ENCODE measurements around the gene RIC1. TPM values are rescaled to one million over a fixed set of nuclear protein-coding genes. Genes with fewer than 3 reads are reported as not detected.

Gene RIC1
- total and polyA plus RNA-seq, 2 donors (not counting 1 experiment from before 2014, with no cell fraction given) = 38.9 to 43.1 TPM

DNA sequence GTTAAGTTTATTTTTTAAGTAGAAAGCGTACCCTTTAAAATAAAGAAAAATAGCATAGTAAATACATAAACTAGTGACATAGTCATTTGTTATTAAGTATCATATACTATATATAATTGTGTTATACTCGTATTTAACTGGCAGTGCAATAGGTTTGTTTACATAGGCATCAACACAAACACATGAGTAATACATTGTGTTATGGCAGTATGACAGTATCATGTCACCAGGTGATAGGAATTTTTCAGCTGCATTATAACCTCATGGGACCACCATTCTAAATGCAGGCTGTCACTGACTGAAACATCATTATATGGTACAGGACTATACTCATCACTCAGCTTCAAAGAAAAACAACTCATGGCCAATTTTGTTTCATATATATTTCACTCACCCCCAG, 8.4 kb upstream of the RIC1 start:
- TF ChIP-seq CTCF (conservative IDR thresholded peaks at IDR 0.05 in 1 of 2, IDR thresholded peaks at IDR 0.05 in 1 of 2; ENCODE audit: low read depth in 1 of 2, low read length in 2 of 2) (no peak), EZH2 (IDR thresholded peaks at IDR 0.05; ENCODE audit: low read length, missing control alignments) (no peak)
- no peak overlapping the region for H2AFZ ChIP-seq (ENCODE audit: low read length)
- no peaks in the 10 kb centered on the region for H3K27me3 ChIP-seq (ENCODE audit: control insufficient read depth, insufficient read depth, low read length)
- no peak overlapping the region for H3K9ac ChIP-seq (ENCODE audit: insufficient read depth, low read length)
- no peaks in the 10 kb centered on the region for H3K9me3 ChIP-seq (ENCODE audit: control insufficient read depth, insufficient read depth, low read depth, low read length)
- peaks cover 2% of the 10 kb centered on the region for H3K79me2 ChIP-seq (ENCODE audit: control insufficient read depth, insufficient read depth, low read length)
- no peak overlapping the region for H3K4me3 ChIP-seq (replicated peaks in 1 of 4; ENCODE audit: control extremely low read depth in 1 of 4, insufficient read depth in 1 of 4, low read depth in 3 of 4, low read length in 4 of 4)
- H4K20me1 ChIP-seq (ENCODE audit: control insufficient read depth, extremely low read depth, insufficient read depth, low read length) = no peaks in the 10 kb centered on the region
- no peak overlapping the region for H3K4me2 ChIP-seq (ENCODE audit: extremely low read depth, insufficient read depth, low read length)
- H3K36me3 ChIP-seq (ENCODE audit: control insufficient read depth, insufficient read depth, low read length) = no peaks in the 10 kb centered on the region
- no peak overlapping the region for H3K27ac ChIP-seq (ENCODE audit: insufficient read depth, low read length)
- peaks cover 5% of the 10 kb centered on the region for H3K4me1 ChIP-seq (ENCODE audit: control insufficient read depth, extremely low read depth, insufficient read depth, low read length)
- no peak for DNase-seq (ENCODE audit: low read depth in 2 of 2)

DNA sequence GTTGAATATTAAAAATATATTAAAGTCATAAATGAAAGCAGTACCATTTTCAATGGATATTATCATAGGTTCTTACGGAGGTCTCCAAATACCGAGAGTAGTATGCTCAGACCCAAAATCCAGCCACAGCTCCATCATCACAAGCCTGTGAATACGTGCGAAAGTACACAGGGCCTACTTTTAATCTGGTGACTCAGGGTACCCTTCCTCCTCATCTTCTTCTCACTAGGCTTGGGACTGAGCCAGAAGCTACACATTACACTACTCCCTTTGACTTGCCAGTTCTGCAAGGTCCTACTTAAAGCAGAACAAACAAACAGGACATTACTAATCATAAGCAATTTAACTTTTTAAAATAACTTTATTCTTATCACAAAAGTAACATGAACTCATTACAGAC, 7.6 kb upstream of the RIC1 start:
- Histone ChIP-seq H3K27me3 (ENCODE audit: control insufficient read depth, insufficient read depth, low read length) (no peaks in the 10 kb centered on the region), H3K36me3 (ENCODE audit: control insufficient read depth, insufficient read depth, low read length) (no peaks in the 10 kb centered on the region), H3K27ac (ENCODE audit: insufficient read depth, low read length) (no peak overlapping the region), H3K79me2 (ENCODE audit: control insufficient read depth, insufficient read depth, low read length) (peaks cover 5% of the 10 kb centered on the region), H2AFZ (ENCODE audit: low read length) (no peak overlapping the region), H3K4me3 (replicated peaks in 1 of 4; ENCODE audit: control extremely low read depth in 1 of 4, insufficient read depth in 1 of 4, low read depth in 3 of 4, low read length in 4 of 4) (no peak overlapping the region), H3K9ac (ENCODE audit: insufficient read depth, low read length) (no peak overlapping the region), H3K9me3 (ENCODE audit: control insufficient read depth, insufficient read depth, low read depth, low read length) (no peaks in the 10 kb centered on the region), H3K4me1 (ENCODE audit: control insufficient read depth, extremely low read depth, insufficient read depth, low read length) (peaks cover 5% of the 10 kb centered on the region), H3K4me2 (ENCODE audit: extremely low read depth, insufficient read depth, low read length) (no peak overlapping the region), H4K20me1 (ENCODE audit: control insufficient read depth, extremely low read depth, insufficient read depth, low read length) (no peaks in the 10 kb centered on the region)
- DNase-seq (ENCODE audit: low read depth in 2 of 2) = peak; percentile 51 to 86
- TF ChIP-seq CTCF (conservative IDR thresholded peaks at IDR 0.05 in 1 of 2, IDR thresholded peaks at IDR 0.05 in 1 of 2; ENCODE audit: low read depth in 1 of 2, low read length in 2 of 2) = no peak
- no peak for TF ChIP-seq EZH2 (IDR thresholded peaks at IDR 0.05; ENCODE audit: low read length, missing control alignments)

GRCh38 chr9:5622016-5622415, 6.9 kb upstream of the RIC1 start:
- Histone ChIP-seq H3K4me2 (ENCODE audit: extremely low read depth, insufficient read depth, low read length) (peak overlapping the region; percentile 35), H3K9ac (ENCODE audit: insufficient read depth, low read length) (no peak overlapping the region), H3K4me1 (ENCODE audit: control insufficient read depth, extremely low read depth, insufficient read depth, low read length) (peaks cover 8% of the 10 kb centered on the region), H3K9me3 (ENCODE audit: control insufficient read depth, insufficient read depth, low read depth, low read length) (no peaks in the 10 kb centered on the region), H3K79me2 (ENCODE audit: control insufficient read depth, insufficient read depth, low read length) (peaks cover 5% of the 10 kb centered on the region), H3K27ac (ENCODE audit: insufficient read depth, low read length) (no peak overlapping the region), H3K27me3 (ENCODE audit: control insufficient read depth, insufficient read depth, low read length) (no peaks in the 10 kb centered on the region), H4K20me1 (ENCODE audit: control insufficient read depth, extremely low read depth, insufficient read depth, low read length) (no peaks in the 10 kb centered on the region), H3K36me3 (ENCODE audit: control insufficient read depth, insufficient read depth, low read length) (no peaks in the 10 kb centered on the region), H2AFZ (ENCODE audit: low read length) (no peak overlapping the region), H3K4me3 (replicated peaks in 1 of 4; ENCODE audit: control extremely low read depth in 1 of 4, insufficient read depth in 1 of 4, low read depth in 3 of 4, low read length in 4 of 4) (no peak overlapping the region)
- TF ChIP-seq CTCF (conservative IDR thresholded peaks at IDR 0.05 in 1 of 2, IDR thresholded peaks at IDR 0.05 in 1 of 2; ENCODE audit: low read depth in 1 of 2, low read length in 2 of 2) (no peak), EZH2 (IDR thresholded peaks at IDR 0.05; ENCODE audit: low read length, missing control alignments) (no peak)
- DNase-seq (ENCODE audit: low read depth in 2 of 2) = peak; percentile 90 to 91
